TTC549 (cell line): ENCODE results near the gene PDZRN3.

Experiments used
- FAIRE-seq: peaks from 2 replicates; lab custom pipeline; 2012; peaks lifted over from hg19 to GRCh38; lab: Jason Lieb, UNC

The PDZRN3 gene

GRCh38 chr3:73381551-73381950, 243.2 kb downstream of the PDZRN3 start:
- no peak for FAIRE-seq

- no peak for FAIRE-seq
Measured at GRCh38 chr3:73380735-73381532, 243.8 kb downstream of the PDZRN3 start.

GRCh38 chr3:73379465-73379864, 245.3 kb downstream of the PDZRN3 start:
- FAIRE-seq, result no peak

GRCh38 chr3:73378207-73378606, 246.5 kb downstream of the PDZRN3 start:
- FAIRE-seq, result no peak

- FAIRE-seq, result no peak
Measured at GRCh38 chr3:73365756-73366397, 258.9 kb downstream of the PDZRN3 start.

- FAIRE-seq, result no peak
Measured at GRCh38 chr3:73364517-73364916, 260.2 kb downstream of the PDZRN3 start.

- FAIRE-seq, result no peak
Measured at GRCh38 chr3:73363093-73363492, 261.6 kb downstream of the PDZRN3 start.

GRCh38 chr3:73361591-73361990, 263.1 kb downstream of the PDZRN3 start:
- no peak for FAIRE-seq

- FAIRE-seq, result no peak
Measured at GRCh38 chr3:73353649-73354217, 271.0 kb downstream of the PDZRN3 start.

GRCh38 chr3:73352841-73353645, 271.7 kb downstream of the PDZRN3 start:
- FAIRE-seq, result no peak

- no peak for FAIRE-seq
Measured at GRCh38 chr3:73351423-73352071, 273.2 kb downstream of the PDZRN3 start.

GRCh38 chr3:73350996-73351395, 273.7 kb downstream of the PDZRN3 start:
- no peak for FAIRE-seq

- no peak for FAIRE-seq
Measured at GRCh38 chr3:73349657-73350056, 275.1 kb downstream of the PDZRN3 start.

GRCh38 chr3:73342077-73342476, 282.7 kb downstream of the PDZRN3 start:
- no peak for FAIRE-seq

GRCh38 chr3:73341272-73341935, 283.3 kb downstream of the PDZRN3 start:
- FAIRE-seq, result no peak

- FAIRE-seq, result no peak
Measured at GRCh38 chr3:73332558-73332957, 292.2 kb downstream of the PDZRN3 start.
